Sigmoid colon (tissue), 7 donors: ENCODE measurements around the gene ANKLE1. TPM values are rescaled to one million over a fixed set of nuclear protein-coding genes. Genes with fewer than 3 reads are reported as not detected.

Experiments used
- DNase-seq: peaks from one replicate; pipeline ENCODE4 v3.0.0-alpha.2; 2019
- H3K27ac ChIP-seq, 4 donors: fragments of 200-600 bp; sonication (generic); one replicate each; pipeline ENCODE4 v1.5.1; 2016 to 2019; ENCODE audit warnings: mild to moderate bottlenecking in 1 of 4
- H3K27me3 ChIP-seq, 3 donors: fragments of 200-600 bp; sonication (generic); one replicate each; pipeline ENCODE4 v1.5.1; 2019; ENCODE audit warnings: mild to moderate bottlenecking in 1 of 3
- H3K36me3 ChIP-seq, 4 donors: fragments of 200-600 bp; sonication (generic); one replicate each; pipeline ENCODE4 v1.5.1; 2016 to 2019
- H3K4me1 ChIP-seq, 4 donors: fragments of 200-600 bp; sonication (generic); one replicate each; pipeline ENCODE4 v1.5.1; 2017 to 2019
- H3K4me3 ChIP-seq, 4 donors: fragments of 200-600 bp; sonication (generic); one replicate each; pipeline ENCODE4 v1.5.1; 2017 to 2019; ENCODE audit warnings: mild to moderate bottlenecking in 2 of 4, moderate library complexity in 1 of 4
- H3K9me3 ChIP-seq, 4 donors: fragments of 200-600 bp in 3 of 4; sonication (generic) in 3 of 4; one replicate each; pipeline versions ENCODE4 v1.5.1 to v1.6.1; 2013 to 2019
- CTCF ChIP-seq, 4 experiments: fragments of 450-650 bp in 3 of 4; fragments of 200-600 bp in 1 of 4; IDR thresholded peaks; one replicate each; pipeline ENCODE4 v1.5.1; 2016 to 2019; ENCODE audit warnings: antibody characterized with exemption in 4 of 4, mild to moderate bottlenecking in 3 of 4, moderate library complexity in 2 of 4
- EP300 ChIP-seq, 4 donors: sonication (generic); formaldehyde crosslinking; IDR thresholded peaks; one replicate each; pipeline ENCODE4 v1.6.1; 2017; ENCODE audit warnings: antibody characterized with exemption in 4 of 4
- POLR2A ChIP-seq, 2 donors: fragments of 450-650 bp; IDR thresholded peaks; one replicate each; pipeline ENCODE4 v1.6.1; 2016; ENCODE audit warnings: antibody characterized with exemption in 2 of 2, mild to moderate bottlenecking in 2 of 2, moderate library complexity in 2 of 2
- POLR2AphosphoS5 ChIP-seq, 4 donors: sonication (generic); formaldehyde crosslinking; IDR thresholded peaks; one replicate each; pipeline ENCODE4 v1.6.1; 2017; ENCODE audit warnings: antibody characterized with exemption in 4 of 4
- WGBS, 2 donors: extraction: QIAGEN DNeasy Blood & Tissue Kit; methylation state at CpG; one replicate each; pipeline ENCODE4 v1.1.7; 2013; 5-methylcytosine and 5-hydroxymethylcytosine counted together
- intact Hi-C: fragments of 100-400 bp; cut with DNase I; formaldehyde crosslinking; loops from one replicate; pipeline ENCODE4 v1.15.1; 2023
- polyA plus RNA-seq, 3 donors: library from polyadenylated mRNA; stranded (reverse); fragments of 200-250 nt; gene quantifications; one replicate each; pipeline ENCODE4 v1.2.3, GENCODE V29; 2013
- total RNA-seq, 4 donors: library from RNA; depleted of rRNA; stranded (reverse); fragments of >200 nt; gene quantifications; one replicate each; pipeline ENCODE4 v1.1.0, GENCODE V29; 2016
- donor health status: healthy with polysubstance abuse.
- donor health status: Bipolar disorder and iron deficiency.
- donor health status: healthy.

Gene ANKLE1
- total and polyA plus RNA-seq, 7 donors, result 0.49 to 1.3 (median 0.71) TPM; not detected in 2

GRCh38 chr19:17286752-17287151 lies 5.1 kb downstream of the ANKLE1 start:
- Histone ChIP-seq H3K4me3 (no peak overlapping the region), H3K36me3 (no peaks in the 10 kb centered on the region), H3K4me1 (peaks cover 0 to 19% (median 15%) of the 10 kb centered on the region in 4 donors), H3K27ac (no peak overlapping the region), H3K9me3 (no peaks in the 10 kb centered on the region), H3K27me3 (peaks cover 7 to 8% (median 7%) of the 10 kb centered on the region in 3 donors)
- intact Hi-C loops, result no loop called here
- no peak for DNase-seq
- 59 to 84% methylated on average over 9 of the region's 9 CpGs for WGBS, 2 donors
- TF ChIP-seq CTCF (IDR thresholded peaks at IDR 0.05) (no peak), POLR2AphosphoS5 (IDR thresholded peaks at IDR 0.05) (no peak), EP300 (IDR thresholded peaks at IDR 0.05) (no peak), POLR2A (IDR thresholded peaks at IDR 0.05) (no peak)

- no peak for TF ChIP-seq POLR2AphosphoS5 (IDR thresholded peaks at IDR 0.05)
- no peaks in the 10 kb centered on the region for H3K27me3 ChIP-seq
- H3K27ac ChIP-seq, result no peak overlapping the region
- peak overlapping the region in 1 of 4 donors; percentile 15 for H3K4me3 ChIP-seq
- intact Hi-C loops, result no loop called here
- H3K36me3 ChIP-seq, result peaks cover 0 to 5% (median 2%) of the 10 kb centered on the region in 4 donors
- peaks cover 0 to 20% (median 14%) of the 10 kb centered on the region in 4 donors for H3K4me1 ChIP-seq
- DNase-seq, result peak; percentile 77
- H3K9me3 ChIP-seq, result no peaks in the 10 kb centered on the region
- 13 to 14% methylated on average over 22 of the region's 22 CpGs for WGBS, 2 donors
Observed at GRCh38 chr19:17289489-17289888, 7.8 kb downstream of the ANKLE1 start.

GRCh38 chr19:17292301-17293074 lies 10.8 kb downstream of the ANKLE1 start:
- Histone ChIP-seq H3K4me1 (peaks cover 0 to 20% (median 14%) of the 10 kb centered on the region in 4 donors), H3K27me3 (no peaks in the 10 kb centered on the region), H3K9me3 (no peaks in the 10 kb centered on the region), H3K27ac (peak overlapping the region; percentile 67 to 82 (median 75)), H3K36me3 (peaks cover 0 to 16% (median 3%) of the 10 kb centered on the region in 4 donors), H3K4me3 (peak overlapping the region; percentile 23 to 55 (median 42))
- intact Hi-C loops, result loop anchor here (5.0 kb wide), 1 partner anchor 95 kb away; no protein-coding TSS in a partner anchor
- TF ChIP-seq EP300 (IDR thresholded peaks at IDR 0.05) (no peak), POLR2A (IDR thresholded peaks at IDR 0.05) (no peak), POLR2AphosphoS5 (IDR thresholded peaks at IDR 0.05) (no peak), CTCF (IDR thresholded peaks at IDR 0.05) (peak; percentile 44 to 70 (median 54))
- peak; percentile 87 for DNase-seq
- WGBS, 2 donors, result 0 to 2% methylated on average over 46 of the region's 46 CpGs

GRCh38 chr19:17293605-17294004 lies 11.9 kb downstream of the ANKLE1 start:
- Histone ChIP-seq H3K4me1 (peaks cover 0 to 20% (median 14%) of the 10 kb centered on the region in 4 donors), H3K36me3 (peaks cover 0 to 25% (median 5%) of the 10 kb centered on the region in 4 donors), H3K9me3 (peaks cover 0 to 3% (median 0%) of the 10 kb centered on the region in 4 donors), H3K27me3 (no peaks in the 10 kb centered on the region), H3K27ac (peak overlapping the region in 1 of 4 donors; percentile 78), H3K4me3 (no peak overlapping the region)
- DNase-seq, result no peak
- intact Hi-C loops, result loop anchor here (5.0 kb wide), 1 partner anchor 94 kb away; no protein-coding TSS in a partner anchor
- TF ChIP-seq EP300 (IDR thresholded peaks at IDR 0.05) (no peak), POLR2AphosphoS5 (IDR thresholded peaks at IDR 0.05) (no peak), CTCF (IDR thresholded peaks at IDR 0.05) (no peak), POLR2A (IDR thresholded peaks at IDR 0.05) (no peak)
- WGBS, 2 donors, result 91 to 92% methylated on average over 14 of the region's 14 CpGs
